HG03060 (cell line): Measurements from ENCODE around the gene KHSRP.
"Not testable (repeated sequence)": the region's sequence is repeated elsewhere in the genome, so short reads cannot be mapped to it uniquely, and the experiment has no call there.

Source experiments
- ATAC-seq: cut with Tn5 transposase; IDR thresholded peaks from one replicate; pipeline ENCODE4 v1.9.1; 2021; ENCODE audit warnings: low read depth, moderate number of reproducible peaks; ENCODE audit not compliant: unreplicated experiment

The KHSRP gene

GRCh38 chr19:6418562-6418932 lies 6.1 kb downstream of the KHSRP start:
- no peak for ATAC-seq

GRCh38 chr19:6417713-6418561 lies 6.7 kb downstream of the KHSRP start:
- ATAC-seq: no peak

- no peak for ATAC-seq
Measured at GRCh38 chr19:6416658-6417405, 7.8 kb downstream of the KHSRP start.

- ATAC-seq: no peak
Measured at GRCh38 chr19:6415591-6416190, 8.9 kb downstream of the KHSRP start.

GRCh38 chr19:6414793-6415590 lies 9.6 kb downstream of the KHSRP start:
- no peak for ATAC-seq

- ATAC-seq: no peak
Measured at GRCh38 chr19:6413721-6414643, 10.6 kb downstream of the KHSRP start.

GRCh38 chr19:6413291-6413690 lies 11.3 kb downstream of the KHSRP start:
- ATAC-seq: no peak

GRCh38 chr19:6412447-6413091 lies 12.0 kb downstream of the KHSRP start:
- no peak for ATAC-seq

GRCh38 chr19:6412061-6412446 lies 12.6 kb downstream of the KHSRP start:
- no peak for ATAC-seq

GRCh38 chr19:6409346-6409745 lies 15.3 kb downstream of the KHSRP start:
- no peak for ATAC-seq

- ATAC-seq: no peak
Measured at GRCh38 chr19:6406401-6406800, 18.2 kb downstream of the KHSRP start.

GRCh38 chr19:6402837-6403608 lies 21.6 kb downstream of the KHSRP start:
- no peak for ATAC-seq

- no peak for ATAC-seq
Measured at GRCh38 chr19:6402058-6402457, 22.6 kb downstream of the KHSRP start.

GRCh38 chr19:6400062-6400944 lies 24.3 kb downstream of the KHSRP start:
- not testable (repeated sequence) for ATAC-seq

GRCh38 chr19:6396305-6396704 lies 28.3 kb downstream of the KHSRP start:
- ATAC-seq: no peak

- no peak for ATAC-seq
Measured at GRCh38 chr19:6394831-6395230, 29.8 kb downstream of the KHSRP start.

GRCh38 chr19:6393983-6394412 lies 30.6 kb downstream of the KHSRP start:
- ATAC-seq: no peak
